AG09309 (cell line): Measurements from ENCODE around the gene ZFPM1.
"Not testable (repeated sequence)": the region's sequence is repeated elsewhere in the genome, so short reads cannot be mapped to it uniquely, and the experiment has no call there.

ENCODE experiments used
- DNase-seq: peaks from one replicate; pipeline ENCODE4 v3.0.0-alpha.2; 2010; ENCODE audit warnings: low read depth
- H3K4me3 ChIP-seq: 2 replicates; pipeline ENCODE4 v1.5.1; 2011; ENCODE audit warnings: mild to moderate bottlenecking, low read depth, low read length, moderate library complexity; ENCODE audit not compliant: control insufficient read depth
- TF ChIP-seq, protein P1 (sequence below): IDR thresholded peaks from 2 replicates; pipeline ENCODE4 v1.5.1; 2011; ENCODE audit warnings: mild to moderate bottlenecking, low read depth, low read length, inconsistent platforms; ENCODE audit not compliant: insufficient read depth, control insufficient read depth; ENCODE audit errors: missing control alignments

ZFPM1 gene

DNA sequence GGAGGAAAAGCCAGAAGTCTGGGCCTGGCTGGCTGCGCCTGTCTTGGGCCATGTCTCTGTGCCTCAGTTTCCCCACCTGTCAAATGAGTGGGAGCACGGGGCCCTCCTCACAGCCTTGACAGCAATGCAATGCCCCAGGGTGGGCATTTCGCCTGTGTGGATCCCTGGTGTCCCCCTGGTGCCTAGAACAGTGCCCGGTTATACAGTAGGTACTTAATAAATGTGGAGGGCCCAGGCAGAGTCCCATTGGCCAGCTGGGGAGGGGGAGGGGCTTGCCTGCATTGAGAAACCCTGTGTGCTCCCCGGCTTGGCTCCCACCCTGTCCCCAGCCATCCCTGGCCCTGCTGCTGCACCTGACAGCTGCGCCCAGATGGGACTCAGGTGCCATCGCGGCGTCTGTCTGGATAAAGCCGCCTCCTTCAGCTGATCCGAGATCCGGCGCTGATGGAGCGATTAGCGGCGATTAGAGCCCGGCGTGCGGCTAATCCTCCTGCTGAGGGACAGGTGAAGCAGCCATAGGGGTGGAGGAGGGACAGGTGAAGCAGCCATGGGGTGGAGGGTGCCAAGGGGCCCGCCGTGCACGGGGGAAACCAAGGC, 12.4 kb downstream of the ZFPM1 start:
- DNase-seq, result no peak
- no peak overlapping the region for H3K4me3 ChIP-seq
- TF ChIP-seq, protein P1, sequence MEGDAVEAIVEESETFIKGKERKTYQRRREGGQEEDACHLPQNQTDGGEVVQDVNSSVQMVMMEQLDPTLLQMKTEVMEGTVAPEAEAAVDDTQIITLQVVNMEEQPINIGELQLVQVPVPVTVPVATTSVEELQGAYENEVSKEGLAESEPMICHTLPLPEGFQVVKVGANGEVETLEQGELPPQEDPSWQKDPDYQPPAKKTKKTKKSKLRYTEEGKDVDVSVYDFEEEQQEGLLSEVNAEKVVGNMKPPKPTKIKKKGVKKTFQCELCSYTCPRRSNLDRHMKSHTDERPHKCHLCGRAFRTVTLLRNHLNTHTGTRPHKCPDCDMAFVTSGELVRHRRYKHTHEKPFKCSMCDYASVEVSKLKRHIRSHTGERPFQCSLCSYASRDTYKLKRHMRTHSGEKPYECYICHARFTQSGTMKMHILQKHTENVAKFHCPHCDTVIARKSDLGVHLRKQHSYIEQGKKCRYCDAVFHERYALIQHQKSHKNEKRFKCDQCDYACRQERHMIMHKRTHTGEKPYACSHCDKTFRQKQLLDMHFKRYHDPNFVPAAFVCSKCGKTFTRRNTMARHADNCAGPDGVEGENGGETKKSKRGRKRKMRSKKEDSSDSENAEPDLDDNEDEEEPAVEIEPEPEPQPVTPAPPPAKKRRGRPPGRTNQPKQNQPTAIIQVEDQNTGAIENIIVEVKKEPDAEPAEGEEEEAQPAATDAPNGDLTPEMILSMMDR, result no peak

DNA sequence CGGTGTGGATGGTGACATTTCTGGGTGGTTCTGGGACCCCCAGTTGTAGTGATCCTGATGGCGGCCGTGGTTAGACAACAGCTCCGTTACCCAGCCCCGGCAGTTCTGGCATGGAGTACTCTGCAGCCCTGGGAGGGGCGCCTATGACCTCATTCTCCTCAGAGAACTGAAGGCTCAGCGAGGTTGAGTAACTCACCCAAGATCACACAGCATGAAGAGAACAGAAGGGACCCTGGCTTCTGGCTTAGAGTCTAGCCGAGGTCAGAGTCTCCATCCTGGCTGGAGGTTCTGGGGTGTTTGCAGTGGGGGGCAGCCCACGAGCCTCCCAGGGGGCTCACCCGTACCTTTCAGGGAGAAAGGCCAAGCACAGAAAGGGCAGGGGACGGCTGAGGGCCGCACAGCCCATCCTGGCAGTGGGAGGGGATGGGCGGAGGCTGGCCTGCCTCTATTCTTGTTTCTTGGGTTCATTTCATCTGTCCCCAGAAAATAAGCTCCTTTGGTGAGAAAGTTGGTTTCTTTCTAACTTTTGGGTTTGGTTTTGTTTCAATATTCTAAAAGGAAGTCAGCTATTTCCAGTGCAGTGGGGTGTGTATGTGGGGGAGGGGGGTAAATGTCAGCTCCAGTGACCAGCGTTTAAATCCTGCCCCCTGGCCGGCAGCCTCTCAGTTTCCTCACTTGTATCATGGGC, 13.2 kb downstream of the ZFPM1 start:
- no peak overlapping the region for H3K4me3 ChIP-seq
- TF ChIP-seq, protein P1, result no peak

DNA sequence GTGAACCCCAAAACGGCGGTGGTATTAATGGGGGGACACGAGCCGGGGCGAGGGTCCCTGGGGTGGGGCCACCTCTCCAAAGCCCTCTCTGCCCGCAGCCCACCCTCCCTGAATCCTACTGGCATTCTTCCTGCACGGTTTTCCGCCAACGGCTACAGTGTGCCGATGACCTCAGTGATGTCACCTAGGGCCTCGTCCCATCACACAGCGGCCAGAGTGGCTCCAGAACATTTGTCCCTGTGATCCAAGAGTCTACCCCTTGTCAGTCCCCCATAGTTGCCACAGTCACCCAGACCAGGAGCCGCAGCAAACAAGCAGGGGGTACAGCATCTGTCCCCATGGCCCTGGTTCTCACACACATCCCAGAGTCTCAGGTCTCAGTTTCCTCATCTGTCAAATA, 13.9 kb downstream of the ZFPM1 start:
- H3K4me3 ChIP-seq, result no peak overlapping the region
- DNase-seq, result no peak
- TF ChIP-seq, protein P1, result no peak

More for the DNA sequence above, 13.2 kb downstream of the ZFPM1 start:
- DNase-seq, result no peak

DNA sequence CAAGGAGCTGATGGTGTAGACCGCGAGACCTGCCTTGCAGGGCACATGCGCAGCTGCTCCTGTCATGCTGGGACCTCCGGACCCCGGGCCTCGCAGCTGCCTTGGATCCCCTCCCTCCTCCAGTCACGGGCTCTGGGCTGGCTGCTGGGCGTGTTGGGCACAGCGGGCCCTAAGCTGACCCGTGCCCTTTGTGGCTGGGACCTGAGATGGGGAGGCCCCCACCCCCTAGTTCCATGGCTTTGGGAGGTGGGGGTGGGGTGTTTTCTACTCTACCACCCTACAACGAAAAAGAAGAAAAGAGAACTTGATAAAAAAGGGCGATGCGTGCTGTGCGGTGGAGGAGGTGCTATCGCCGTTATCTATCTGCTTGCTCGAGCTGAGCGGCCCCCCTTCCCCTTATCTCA, 14.5 kb downstream of the ZFPM1 start:
- TF ChIP-seq, protein P1, result no peak
- DNase-seq, result no peak
- no peak overlapping the region for H3K4me3 ChIP-seq

DNA sequence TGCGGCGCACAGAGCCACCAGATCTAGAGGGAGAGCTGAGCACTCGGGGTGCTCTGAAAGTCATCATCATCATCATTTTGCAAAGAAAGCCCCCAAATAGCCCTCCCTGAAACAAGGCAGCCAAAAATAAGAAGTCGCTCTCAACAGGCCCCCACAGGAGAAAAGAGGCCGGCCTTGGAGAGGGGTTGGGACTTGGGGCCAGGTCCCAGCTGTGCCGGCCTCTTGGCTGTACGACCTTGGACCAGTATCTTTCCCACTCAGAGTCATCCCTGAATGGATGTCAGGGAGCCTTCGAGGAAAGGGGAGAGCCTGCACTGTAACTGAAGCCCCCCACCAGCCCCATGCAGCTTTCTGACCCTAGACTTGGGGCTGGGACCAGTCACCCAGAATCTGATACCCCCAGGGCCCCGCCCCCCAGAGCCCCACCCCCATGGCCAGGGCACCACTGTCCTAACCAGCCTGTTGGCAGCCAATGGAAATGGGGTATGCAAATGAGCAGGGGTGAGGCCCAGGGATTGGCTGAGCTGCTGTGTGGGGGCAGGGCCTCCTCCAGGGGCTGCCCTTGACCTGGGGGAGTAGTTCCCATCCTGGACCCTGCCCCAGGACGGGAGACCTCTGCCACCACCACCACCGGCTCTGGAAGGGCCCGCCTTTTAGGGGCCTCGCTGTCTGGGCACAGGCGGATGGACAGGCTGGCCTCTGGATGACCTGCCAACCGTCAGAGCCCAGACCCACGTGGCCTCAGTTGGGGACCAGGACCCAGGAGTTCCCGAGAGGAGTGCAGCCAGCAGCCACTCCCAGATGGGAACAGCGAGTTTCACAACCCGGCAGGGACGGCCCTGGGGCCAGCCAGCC, 15.4 kb downstream of the ZFPM1 start:
- TF ChIP-seq, protein P1, result no peak
- no peak for DNase-seq
- no peak overlapping the region for H3K4me3 ChIP-seq

DNA sequence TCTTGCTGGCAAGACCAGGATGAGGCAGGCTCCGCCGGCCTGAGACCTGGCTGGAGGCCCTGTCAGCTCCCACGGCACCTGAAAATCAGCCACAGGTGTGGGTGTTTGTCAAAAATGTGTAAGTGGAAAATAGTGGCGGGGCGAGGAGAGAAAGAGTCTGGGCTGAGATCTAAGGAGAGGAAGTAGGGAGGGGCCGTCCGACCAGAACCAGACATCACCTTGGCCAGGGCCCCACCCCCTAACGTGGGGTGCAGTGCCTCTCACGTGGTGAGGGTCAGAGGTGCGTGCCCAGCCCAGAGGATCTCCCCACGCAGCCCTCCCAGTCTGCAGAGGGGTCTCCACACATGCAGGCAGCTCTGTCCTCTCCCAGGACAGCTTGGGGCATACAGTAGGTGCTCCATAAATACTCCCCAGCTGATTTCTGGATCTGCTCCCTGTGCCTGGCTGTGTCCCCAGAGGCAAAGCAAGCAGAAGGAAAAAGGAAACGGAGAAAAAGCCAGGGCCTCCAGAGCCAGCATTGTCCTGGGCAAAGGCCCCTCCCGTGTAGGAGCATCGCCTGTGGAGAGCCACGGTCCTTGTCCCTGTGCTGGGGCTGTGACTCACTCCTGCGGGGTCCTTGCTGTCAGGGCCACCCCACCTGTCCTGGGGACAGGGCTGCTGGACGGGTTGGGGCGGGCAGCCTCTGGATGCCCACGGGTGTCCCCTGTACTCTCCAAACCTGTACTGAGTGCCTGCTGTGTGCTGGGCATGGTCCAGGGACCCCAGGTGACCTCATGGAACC, 16.7 kb downstream of the ZFPM1 start:
- no peak for DNase-seq
- H3K4me3 ChIP-seq, result no peak overlapping the region
- TF ChIP-seq, protein P1, result no peak

DNA sequence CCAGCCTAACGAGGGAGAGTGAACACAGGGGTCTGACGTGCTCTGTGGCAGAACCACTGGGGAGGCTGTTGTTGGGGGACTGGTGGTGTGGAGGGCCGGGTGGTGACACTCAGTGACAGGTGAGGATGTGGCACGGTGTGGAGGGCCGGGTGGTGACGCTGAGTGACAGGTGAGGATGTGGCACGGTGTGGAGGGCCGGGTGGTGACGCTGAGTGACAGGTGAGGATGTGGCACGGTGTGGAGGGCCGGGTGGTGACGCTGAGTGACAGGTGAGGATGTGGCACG, 17.3 kb downstream of the ZFPM1 start:
- H3K4me3 ChIP-seq, DNase-seq: not testable (repeated sequence)

DNA sequence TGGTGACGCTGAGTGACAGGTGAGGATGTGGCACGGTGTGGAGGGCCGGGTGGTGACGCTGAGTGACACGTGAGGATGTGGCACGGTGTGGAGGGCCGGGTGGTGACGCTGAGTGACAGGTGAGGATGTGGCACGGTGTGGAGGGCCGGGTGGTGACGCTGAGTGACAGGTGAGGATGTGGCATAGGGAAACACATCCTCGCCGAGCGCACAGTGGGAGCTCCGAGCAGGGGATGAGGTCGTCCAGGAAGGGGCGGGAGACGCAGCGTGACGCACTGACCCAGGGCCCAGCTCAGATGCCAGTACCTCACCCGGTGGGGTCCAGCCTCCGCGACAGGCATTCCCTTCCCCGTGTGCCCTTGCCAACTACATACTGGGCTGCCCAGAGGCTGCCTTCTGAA, 17.6 kb downstream of the ZFPM1 start:
- DNase-seq, result not testable (repeated sequence)

More for the DNA sequence above, 17.6 kb downstream of the ZFPM1 start:
- not testable (repeated sequence) for H3K4me3 ChIP-seq
